Left lung (tissue), 10 donors: ENCODE results near the gene BTN3A1. TPM values are rescaled to one million over a fixed set of nuclear protein-coding genes. Genes with fewer than 3 reads are reported as not detected.
"Not testable (repeated sequence)": the region's sequence is repeated elsewhere in the genome, so short reads cannot be mapped to it uniquely, and the experiment has no call there.

Experiments
- ATAC-seq: fragments of 200-7000 bp; cut with Tn5 transposase; one replicate; pipeline ENCODE4 v1.9.1; 2020; ENCODE audit warnings: moderate library complexity
- DNase-seq, 4 donors: peaks; one replicate each; pipeline ENCODE4 v3.0.0-alpha.2; 2013 to 2020
- H3K27ac ChIP-seq, 2 donors: fragments of 200-600 bp; sonication (generic) in 1 of 2; one replicate each; pipeline versions ENCODE4 v1.5.0 to v1.8.0; 2020 to 2021
- H3K27me3 ChIP-seq, 2 donors: fragments of 200-600 bp; sonication (generic) in 1 of 2; one replicate each; pipeline versions ENCODE4 v1.5.0 to v1.8.0; 2020 to 2021
- H3K36me3 ChIP-seq, 2 donors: fragments of 200-600 bp; sonication (generic) in 1 of 2; one replicate each; pipeline versions ENCODE4 v1.5.0 to v1.8.0; 2020 to 2021
- H3K4me1 ChIP-seq, 2 donors: fragments of 200-600 bp; one replicate each; pipeline ENCODE4 v1.8.0; 2021
- H3K4me3 ChIP-seq, 2 donors: fragments of 200-600 bp; sonication (generic) in 1 of 2; one replicate each; pipeline versions ENCODE4 v1.5.0 to v1.8.0; 2020 to 2021; ENCODE audit warnings: mild to moderate bottlenecking in 1 of 2
- H3K9me3 ChIP-seq, 2 donors: fragments of 200-600 bp; sonication (generic) in 1 of 2; one replicate each; pipeline versions ENCODE4 v1.5.0 to v1.8.0; 2020 to 2021
- CTCF ChIP-seq, 2 donors: fragments of 200-600 bp; sonication (generic) in 1 of 2; IDR thresholded peaks; one replicate each; pipeline versions ENCODE4 v1.5.0 to v1.8.0; 2021; ENCODE audit warnings: antibody characterized with exemption in 2 of 2
- intact Hi-C, 2 donors: fragments of 100-400 bp; cut with DNase I; formaldehyde crosslinking; loops; one replicate each; pipeline versions ENCODE4 v1.11.2 to v1.14.2; 2022
- polyA plus RNA-seq, 6 donors: library from polyadenylated mRNA; unstranded; fragments of 120-200 nt; gene quantifications; one replicate each; pipeline ENCODE4 v1.2.1, GENCODE V29; 2013; ENCODE audit not compliant: insufficient read length in 6 of 6
- total RNA-seq, 2 donors: library from RNA; stranded (reverse); fragmentation: NEBNext Ultra II Directional; extraction: Animal tissue kit (Norgen Biotek cat#: 25700); gene quantifications; one replicate each; pipeline ENCODE4 v1.2.1, GENCODE V29; 2021
- donor health status: DM: no; HTN: yes; CAD: no.
- donor health status: DM: no; HTN: no; CAD: no.

BTN3A1 gene
- total and polyA plus RNA-seq, 8 donors = 48.0 to 81.5 (median 64.4) TPM

- Histone ChIP-seq H3K27me3 (no peaks in the 10 kb centered on the region), H3K4me1 (peaks cover 19 to 58% of the 10 kb centered on the region in 2 donors), H3K27ac (peak within 1 kb of the TSS; percentile 95 to 97), H3K36me3 (peaks cover 0 to 39% of the 10 kb centered on the region in 2 donors), H3K4me3 (peak within 1 kb of the TSS; percentile 63 to 85), H3K9me3 (no peaks in the 10 kb centered on the region)
- intact Hi-C loops = no loop called here
- no peak for TF ChIP-seq CTCF (IDR thresholded peaks at IDR 0.05)
- DNase-seq = peak; percentile 83 to 94 (median 88)
- peak; percentile 99 for ATAC-seq
These were observed 56.0 kb downstream of the BTN3A1 start, which contains the start of gene BTN2A1 for GRCh38 chr6:26457806-26458688. TSS of gene BTN2A1 (plus strand) at chr6:26457955. CDS start at chr6:26458637, 682 bp downstream.

- Histone ChIP-seq H3K4me3 (peak overlapping the region; percentile 63 to 85), H3K27me3 (no peaks in the 10 kb centered on the region), H3K36me3 (peaks cover 0 to 51% of the 10 kb centered on the region in 2 donors), H3K9me3 (no peaks in the 10 kb centered on the region), H3K27ac (peak overlapping the region in 1 of 2 donors; percentile 97), H3K4me1 (peaks cover 19 to 64% of the 10 kb centered on the region in 2 donors)
- DNase-seq (no peak), ATAC-seq (no peak)
- intact Hi-C loops = no loop called here
- TF ChIP-seq CTCF (IDR thresholded peaks at IDR 0.05) = no peak
These were observed 57.1 kb downstream of the BTN3A1 start for GRCh38 chr6:26459023-26459810.

GRCh38 chr6:26461353-26461752 lies 59.3 kb downstream of the BTN3A1 start:
- peaks cover 19 to 72% of the 10 kb centered on the region in 2 donors for H3K4me1 ChIP-seq
- DNase-seq, intact Hi-C loops, H3K27ac ChIP-seq, H3K27me3 ChIP-seq, H3K9me3 ChIP-seq, ATAC-seq: not testable (repeated sequence)
- H3K4me3 ChIP-seq = peak overlapping the region in 1 of 2 donors; percentile 85
- H3K36me3 ChIP-seq = peaks cover 5 to 72% of the 10 kb centered on the region in 2 donors

- no peak for ATAC-seq
- TF ChIP-seq CTCF (IDR thresholded peaks at IDR 0.05) = no peak
- H3K27me3 ChIP-seq = no peaks in the 10 kb centered on the region
- no peak for DNase-seq
- H3K4me3 ChIP-seq = no peak overlapping the region
- peaks cover 5 to 99% of the 10 kb centered on the region in 2 donors for H3K36me3 ChIP-seq
- peaks cover 14 to 54% of the 10 kb centered on the region in 2 donors for H3K4me1 ChIP-seq
- H3K27ac ChIP-seq = no peak overlapping the region
- no peaks in the 10 kb centered on the region for H3K9me3 ChIP-seq
- intact Hi-C loops = no loop called here
These were observed 61.9 kb downstream of the BTN3A1 start for GRCh38 chr6:26464014-26464413.

- ATAC-seq (no peak), DNase-seq (no peak)
- H3K27me3 ChIP-seq = no peaks in the 10 kb centered on the region
- no peaks in the 10 kb centered on the region for H3K9me3 ChIP-seq
- intact Hi-C loops = no loop called here
- H3K4me1 ChIP-seq = peaks cover 14 to 49% of the 10 kb centered on the region in 2 donors
- no peak for TF ChIP-seq CTCF (IDR thresholded peaks at IDR 0.05)
- peak overlapping the region in 1 of 2 donors; percentile 23 for H3K27ac ChIP-seq
- H3K4me3 ChIP-seq = no peak overlapping the region
- H3K36me3 ChIP-seq = peaks cover 5 to 100% of the 10 kb centered on the region in 2 donors
These were observed 62.5 kb downstream of the BTN3A1 start for GRCh38 chr6:26464416-26465131.
